Measurements from ENCODE around the gene NUP214.

GRCh38 chr9:131263701-131264100 lies 138.3 kb downstream of the NUP214 start:
- no peak for TF ChIP-seq CTCF (IDR thresholded peaks at IDR 0.05; ENCODE audit: low read depth, low read length, poor library complexity, severe bottlenecking)
- TF ChIP-seq EZH2phosphoT487 (IDR thresholded peaks at IDR 0.05; ENCODE audit: borderline replicate concordance, low read length) = no peak
